Measurements from ENCODE around the gene FHIP1A.
"Not testable (repeated sequence)": the region's sequence is repeated elsewhere in the genome, so short reads cannot be mapped to it uniquely, and the experiment has no call there.

Gene FHIP1A
- total RNA-seq: 0.53 to 6.0 (median 4.1) reads per million in 3 experiments

- peak; percentile 87 for DNase-seq
Measured at GRCh38 chr4:151408630-151409469, at the start of gene FHIP1A. FHIP1A (plus strand) TSS chr4:151409176; CDS start chr4:151566260, 157,084 bp downstream.

GRCh38 chr4:151359576-151359975 is 49.4 kb upstream of the FHIP1A start:
- DNase-seq: no peak

- no peak for DNase-seq
Measured at GRCh38 chr4:151361126-151361525, 47.9 kb upstream of the FHIP1A start.

DNA sequence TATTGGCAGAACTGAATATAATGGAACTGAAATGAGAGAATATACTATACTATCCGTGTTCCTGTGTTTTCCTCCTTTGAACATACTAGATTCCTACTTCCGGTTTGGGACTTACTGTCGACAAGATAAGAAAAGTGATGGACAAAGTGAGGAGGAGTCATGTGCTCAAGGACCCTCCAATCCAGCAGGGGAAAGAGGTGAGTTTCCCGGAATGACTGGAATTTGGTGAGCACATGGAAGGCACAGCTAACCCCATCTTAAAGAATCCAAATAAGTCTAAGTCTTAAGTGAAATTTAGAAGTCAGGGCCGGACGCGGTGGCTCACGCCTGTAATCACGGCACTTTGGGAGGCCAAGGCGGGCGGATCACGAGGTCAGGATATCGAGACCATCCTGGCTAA is 47.0 kb upstream of the FHIP1A start:
- DNase-seq: no peak

- peak; percentile 72 for DNase-seq
Measured at GRCh38 chr4:151362404-151363164, 46.4 kb upstream of the FHIP1A start.

DNA sequence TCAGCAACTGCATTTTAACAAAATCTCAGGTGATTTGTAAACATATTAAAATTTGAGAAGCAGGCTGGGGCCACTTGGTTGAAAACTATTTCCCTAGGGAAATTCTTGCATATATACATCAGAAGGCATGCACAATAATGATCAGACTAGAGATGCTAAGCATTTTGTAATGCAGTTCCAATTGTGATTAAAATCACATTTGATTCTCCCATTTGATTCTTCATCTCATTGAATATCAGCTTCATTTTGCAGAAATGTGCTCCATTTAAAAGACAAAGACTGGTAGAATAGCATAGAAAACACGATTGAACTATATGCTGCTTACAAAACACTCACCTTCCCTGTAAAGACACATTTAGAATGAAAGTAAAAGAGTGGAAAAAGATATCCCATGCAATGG is 32.4 kb upstream of the FHIP1A start:
- no peak for DNase-seq

DNA sequence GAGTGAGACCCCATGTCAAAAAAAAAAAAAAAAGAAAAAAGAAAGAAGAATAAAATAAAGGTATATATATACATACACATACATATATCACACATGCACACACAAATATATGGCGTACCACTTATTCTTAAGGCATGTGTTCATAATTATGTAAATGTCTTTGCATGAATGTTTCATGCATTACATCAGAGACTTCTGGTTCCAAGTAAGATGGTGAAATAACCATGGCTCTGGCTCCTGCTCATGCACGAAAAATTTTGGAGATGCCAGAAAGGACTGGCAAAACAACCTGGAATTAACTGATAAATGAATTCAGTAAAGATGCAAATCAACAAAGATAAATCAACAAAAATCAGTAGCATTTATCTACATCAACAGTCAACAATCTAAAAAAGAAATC is 19.7 kb upstream of the FHIP1A start:
- no peak for DNase-seq

- DNase-seq: not testable (repeated sequence)
Measured at GRCh38 chr4:151389799-151390198, 19.2 kb upstream of the FHIP1A start.

DNA sequence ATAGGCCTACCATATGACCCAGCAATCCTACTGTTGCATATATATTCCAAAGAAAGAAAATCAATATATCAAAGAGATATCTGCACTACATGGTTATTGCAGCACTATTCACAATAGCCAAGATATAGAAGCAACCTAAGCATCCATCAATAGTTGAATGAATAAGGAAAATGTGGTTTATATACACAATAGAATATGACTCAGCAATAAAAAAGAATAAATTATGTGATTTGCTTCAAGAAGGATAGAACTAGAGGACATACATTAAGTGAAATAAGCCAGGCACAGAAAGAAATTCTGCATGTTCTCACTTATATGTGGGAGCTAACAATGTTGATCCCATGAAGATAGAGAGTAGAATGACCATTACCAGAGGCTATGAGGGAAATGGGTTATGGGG is 13.1 kb upstream of the FHIP1A start:
- no peak for DNase-seq

GRCh38 chr4:151400343-151400742 is 8.6 kb upstream of the FHIP1A start:
- no peak for DNase-seq

DNA sequence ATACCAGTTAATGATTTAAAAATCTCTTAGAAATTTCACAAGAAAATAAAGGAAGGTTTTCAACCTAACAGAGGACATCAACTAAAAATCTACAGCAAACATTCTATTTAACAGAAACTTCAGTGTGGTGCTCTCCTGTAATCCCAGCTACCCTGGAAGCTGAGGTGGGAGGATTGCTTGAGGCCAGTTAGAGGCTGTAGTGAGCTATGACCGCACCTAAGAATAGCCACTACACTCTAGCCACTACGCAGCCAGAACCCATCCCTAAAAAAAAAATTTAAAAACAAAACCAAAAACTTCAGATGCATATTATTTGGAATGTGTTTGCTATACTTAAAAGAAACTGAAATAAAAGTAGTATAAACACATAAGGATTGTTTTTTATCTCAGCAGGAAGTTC is 7.2 kb upstream of the FHIP1A start:
- DNase-seq: no peak

DNA sequence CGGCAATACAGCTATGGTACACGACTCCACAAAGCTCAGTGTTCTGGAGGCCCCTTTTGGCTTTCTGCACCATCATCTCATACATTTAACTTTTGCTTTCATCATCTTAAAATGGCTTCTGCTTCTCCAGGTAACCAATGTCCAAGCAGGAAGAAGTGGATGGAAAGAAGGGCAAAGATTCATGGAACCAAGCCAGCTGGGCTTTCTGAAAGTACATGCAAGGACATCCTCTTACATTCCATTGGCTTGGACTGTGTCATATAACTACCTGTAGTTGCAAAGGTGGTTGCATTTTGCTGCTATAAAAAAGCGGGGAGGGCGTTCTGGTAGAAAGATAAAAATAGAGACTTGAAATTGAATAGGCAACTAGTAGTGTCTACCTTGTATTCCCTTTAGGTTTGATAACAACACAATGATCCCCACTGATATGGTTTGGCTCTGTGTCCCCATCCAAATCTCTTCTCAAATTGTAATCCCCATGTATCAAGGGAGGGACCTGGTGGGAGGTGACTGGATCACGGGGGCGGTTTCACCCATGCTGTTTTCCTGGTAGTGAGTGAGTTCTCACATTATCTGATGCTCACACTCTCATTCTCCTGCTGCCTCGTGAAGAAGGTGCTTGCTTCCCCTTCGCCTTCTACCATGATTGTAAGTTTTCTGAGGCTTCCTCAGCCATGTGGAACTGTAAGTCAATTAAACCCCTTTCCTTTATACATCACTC is 6.7 kb upstream of the FHIP1A start:
- DNase-seq: no peak

GRCh38 chr4:151403656-151404055 is 5.3 kb upstream of the FHIP1A start:
- DNase-seq: no peak

GRCh38 chr4:151404802-151405201 is 4.2 kb upstream of the FHIP1A start:
- not testable (repeated sequence) for DNase-seq

DNA sequence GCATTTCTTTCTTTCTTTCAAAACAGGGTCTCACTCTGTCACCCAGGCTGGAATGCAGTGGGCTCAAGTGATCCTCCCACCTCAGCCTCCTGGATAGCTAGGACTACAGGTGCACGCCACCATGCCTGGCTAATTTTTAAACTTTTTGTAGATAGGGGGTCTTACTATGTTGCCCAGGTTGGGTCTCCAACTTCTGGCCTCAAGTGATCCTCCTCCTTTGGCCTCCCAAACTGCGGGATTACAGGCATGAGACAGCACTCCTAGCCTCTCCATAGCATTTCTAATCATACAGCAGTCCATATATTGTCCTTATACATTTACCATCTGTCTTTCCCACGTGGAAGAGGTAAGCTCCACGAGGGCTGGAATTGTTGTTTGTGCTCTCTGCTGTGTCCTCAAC is 2.0 kb upstream of the FHIP1A start:
- DNase-seq: no peak

DNA sequence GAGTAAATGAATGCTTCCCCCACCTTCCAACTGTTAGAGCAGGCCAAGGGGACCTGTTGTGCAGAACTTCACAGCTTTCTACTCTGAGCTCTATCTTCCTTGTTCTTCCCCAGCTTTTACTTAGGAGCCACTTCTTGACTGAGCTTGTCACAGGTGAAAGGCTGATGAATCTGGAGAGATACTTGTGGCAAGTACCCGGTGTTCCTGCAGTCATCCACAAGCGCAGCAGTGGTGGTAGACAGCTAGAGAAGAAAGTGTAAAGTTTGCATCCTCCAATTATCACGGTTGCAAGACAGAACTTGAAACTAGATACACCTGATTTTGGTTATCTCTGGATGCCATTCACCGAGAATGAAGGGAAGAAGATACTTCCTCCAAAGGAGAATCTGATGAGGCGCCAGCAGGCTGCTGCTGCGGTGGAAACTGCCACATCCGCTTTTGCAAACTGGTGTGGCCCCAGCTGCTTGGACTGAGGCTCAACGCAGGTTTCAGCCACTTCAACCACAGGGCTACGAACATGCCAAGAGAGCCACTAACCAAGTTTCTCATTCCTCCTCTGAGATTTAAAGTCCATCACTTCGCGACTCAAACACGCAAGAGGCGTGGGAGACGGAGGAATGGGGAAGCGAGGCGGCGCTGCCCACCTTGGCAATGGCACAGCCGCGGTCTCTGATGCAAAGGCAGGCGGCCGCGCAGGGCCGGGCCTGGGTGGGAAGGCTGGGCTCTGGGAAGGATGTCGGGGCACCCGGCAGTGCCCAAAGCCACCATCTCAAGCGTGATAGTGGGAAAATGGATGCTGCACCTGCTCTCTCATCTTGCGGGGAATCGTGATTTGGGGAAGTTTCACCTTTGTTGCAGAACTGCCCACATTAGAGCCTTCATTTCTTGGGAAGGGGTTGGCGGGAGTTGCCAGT is 1.3 kb upstream of the FHIP1A start:
- peak; percentile 14 for DNase-seq

DNA sequence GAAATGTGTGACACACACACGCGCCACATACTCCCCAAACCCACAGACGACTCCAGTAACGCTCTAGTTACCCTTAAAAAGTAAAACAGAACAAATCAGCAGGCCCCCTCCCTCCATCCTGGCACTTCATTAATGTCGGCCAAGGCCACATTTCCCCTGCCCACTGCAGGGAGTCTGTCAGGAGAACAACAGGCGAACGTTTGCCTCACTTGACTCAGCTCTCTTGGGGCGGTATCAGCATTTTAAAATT is 671 bp upstream of the FHIP1A start:
- no peak for DNase-seq

DNA sequence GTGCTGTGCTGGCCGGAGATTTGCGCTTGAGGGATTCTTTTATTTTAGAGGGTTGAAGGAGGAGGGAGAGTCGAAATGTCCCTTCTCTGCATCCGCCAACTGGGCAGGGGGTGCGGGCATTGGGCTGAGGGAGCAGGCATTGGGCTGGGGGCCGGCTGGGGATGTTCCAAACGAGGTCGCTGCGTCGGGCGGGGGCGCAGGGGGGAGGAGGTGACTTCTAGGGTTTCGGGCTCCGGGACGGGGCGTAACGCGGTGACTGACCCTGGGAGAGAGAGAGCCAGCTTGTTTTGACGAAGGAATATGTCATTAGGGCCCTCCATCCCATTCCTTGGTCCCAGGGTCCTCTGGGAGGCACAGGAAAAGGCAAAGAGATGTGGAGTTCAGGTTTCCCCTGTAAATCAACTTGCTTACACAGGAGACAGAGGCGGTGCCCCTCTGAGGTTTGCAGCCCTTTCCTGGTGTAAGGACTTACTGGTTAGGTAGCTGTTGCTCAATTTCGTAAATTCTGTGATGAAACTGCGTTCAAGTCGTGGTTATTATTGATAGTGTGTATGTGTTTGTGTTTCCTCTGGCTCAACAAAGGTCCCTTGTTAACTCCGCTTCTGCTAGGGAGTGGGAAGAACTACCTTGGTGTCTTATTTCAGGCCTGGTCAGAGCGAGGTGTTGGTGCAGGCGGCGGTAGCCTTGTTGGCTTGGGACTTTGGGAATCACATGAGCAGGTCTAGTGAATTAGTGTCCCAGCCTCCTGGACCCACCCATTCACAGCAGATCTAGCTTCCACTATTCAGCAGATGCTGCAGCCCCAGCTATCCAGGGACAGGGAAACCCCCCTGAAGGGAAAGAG is 716 bp downstream of the FHIP1A start:
- no peak for DNase-seq

- no peak for DNase-seq
Measured at GRCh38 chr4:151415978-151416377, 7.0 kb downstream of the FHIP1A start.

GRCh38 chr4:151417164-151417571 is 8.2 kb downstream of the FHIP1A start:
- DNase-seq: no peak

DNA sequence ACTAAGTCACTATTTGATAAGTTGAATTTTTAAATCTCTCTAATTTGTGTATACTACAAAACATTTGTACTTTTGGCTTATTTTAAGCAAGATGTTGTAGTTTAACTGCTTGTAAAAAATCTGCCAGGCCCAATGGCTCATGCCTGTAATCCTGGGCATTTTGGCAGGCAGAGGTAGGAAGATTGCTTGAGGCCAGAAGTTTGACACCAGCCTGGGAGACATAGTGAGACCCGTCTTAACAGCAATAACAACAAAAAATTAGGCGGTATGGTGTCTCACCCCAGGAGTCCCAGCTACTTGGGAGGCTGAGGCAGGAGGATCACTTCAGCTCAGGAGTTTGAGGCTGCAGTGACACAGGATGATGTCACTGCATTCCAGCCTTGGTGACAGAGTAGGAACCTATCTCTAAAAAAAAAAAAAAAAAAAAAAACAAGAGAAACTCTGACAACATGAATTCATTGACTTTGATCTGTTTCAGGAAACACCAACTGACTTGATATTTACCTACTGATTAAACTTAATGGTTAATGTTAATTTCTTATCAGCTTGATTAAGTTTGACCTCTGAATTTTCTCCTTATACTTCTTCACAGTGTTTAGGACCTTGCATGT is 8.9 kb downstream of the FHIP1A start:
- DNase-seq: no peak
